Tibial nerve (tissue), 4 donors: ENCODE results near the gene CT45A9. TPM values are rescaled to one million over a fixed set of nuclear protein-coding genes. Genes with fewer than 3 reads are reported as not detected.
"Not testable (repeated sequence)": the region's sequence is repeated elsewhere in the genome, so short reads cannot be mapped to it uniquely, and the experiment has no call there.

Source experiments
- DNase-seq, 2 donors: peaks; one replicate each; pipeline ENCODE4 v3.0.0-alpha.2; 2019; ENCODE audit warnings: low spot score in 2 of 2
- H3K27ac ChIP-seq, 4 donors: fragments of 200-600 bp; sonication (generic) in 3 of 4; one replicate each; pipeline ENCODE4 v1.5.1; 2017 to 2019; ENCODE audit warnings: mild to moderate bottlenecking in 1 of 4
- H3K27me3 ChIP-seq, 2 donors: fragments of 200-600 bp; sonication (generic) in 1 of 2; one replicate each; pipeline versions ENCODE4 v1.5.1 to v1.6.0; 2017 to 2019
- H3K36me3 ChIP-seq, 3 donors: fragments of 200-600 bp; sonication (generic); one replicate each; pipeline ENCODE4 v1.5.1; 2018 to 2019
- H3K4me1 ChIP-seq, 4 donors: fragments of 200-600 bp; sonication (generic) in 3 of 4; one replicate each; pipeline ENCODE4 v1.5.1; 2017 to 2019
- H3K4me3 ChIP-seq, 4 donors: fragments of 200-600 bp; sonication (generic) in 3 of 4; one replicate each; pipeline ENCODE4 v1.5.1; 2017 to 2019; ENCODE audit warnings: mild to moderate bottlenecking in 1 of 4, moderate library complexity in 1 of 4
- H3K9me3 ChIP-seq, 4 donors: fragments of 200-600 bp; sonication (generic) in 3 of 4; one replicate each; pipeline ENCODE4 v1.5.1; 2017 to 2019
- CTCF ChIP-seq, 5 experiments: fragments of 200-600 bp in 3 of 5; fragments of 450-650 bp in 2 of 5; sonication (generic) in 3 of 5; IDR thresholded peaks; one replicate each; pipeline ENCODE4 v1.5.1; 2016 to 2019; ENCODE audit warnings: antibody characterized with exemption in 5 of 5, mild to moderate bottlenecking in 3 of 5, moderate library complexity in 2 of 5
- EP300 ChIP-seq, 2 donors: sonication (generic); formaldehyde crosslinking; IDR thresholded peaks; one replicate each; pipeline ENCODE4 v1.6.1; 2017; ENCODE audit warnings: antibody characterized with exemption in 2 of 2, mild to moderate bottlenecking in 1 of 2
- POLR2A ChIP-seq, 2 donors: fragments of 450-650 bp; IDR thresholded peaks; one replicate each; pipeline ENCODE4 v1.6.1; 2017; ENCODE audit warnings: antibody characterized with exemption in 2 of 2, mild to moderate bottlenecking in 2 of 2, moderate library complexity in 2 of 2
- WGBS, 2 donors: methylation state at CpG; one replicate each; pipeline ENCODE4 v1.1.5; 2018; 5-methylcytosine and 5-hydroxymethylcytosine counted together
- total RNA-seq, 4 donors: library from RNA; depleted of rRNA; stranded (reverse); fragments of >200 nt; gene quantifications; one replicate each; pipeline ENCODE4 v1.1.0, GENCODE V29; 2016

Gene CT45A9, protein sequence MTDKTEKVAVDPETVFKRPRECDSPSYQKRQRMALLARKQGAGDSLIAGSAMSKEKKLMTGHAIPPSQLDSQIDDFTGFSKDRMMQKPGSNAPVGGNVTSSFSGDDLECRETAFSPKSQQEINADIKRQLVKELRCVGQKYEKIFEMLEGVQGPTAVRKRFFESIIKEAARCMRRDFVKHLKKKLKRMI
- not detected for total RNA-seq

- not testable (repeated sequence) for H3K4me3 ChIP-seq, H3K27ac ChIP-seq, H3K36me3 ChIP-seq, DNase-seq, H3K4me1 ChIP-seq, H3K9me3 ChIP-seq, H3K27me3 ChIP-seq
- WGBS, 2 donors, result no CpG with 5 or more reads among the region's 17 CpGs
Measured at GRCh38 chrX:135871712-135872111, at the start of gene CT45A9. CT45A9 (minus strand) TSS chrX:135871812; CDS start chrX:135868061, 3,751 bp downstream.

DNA sequence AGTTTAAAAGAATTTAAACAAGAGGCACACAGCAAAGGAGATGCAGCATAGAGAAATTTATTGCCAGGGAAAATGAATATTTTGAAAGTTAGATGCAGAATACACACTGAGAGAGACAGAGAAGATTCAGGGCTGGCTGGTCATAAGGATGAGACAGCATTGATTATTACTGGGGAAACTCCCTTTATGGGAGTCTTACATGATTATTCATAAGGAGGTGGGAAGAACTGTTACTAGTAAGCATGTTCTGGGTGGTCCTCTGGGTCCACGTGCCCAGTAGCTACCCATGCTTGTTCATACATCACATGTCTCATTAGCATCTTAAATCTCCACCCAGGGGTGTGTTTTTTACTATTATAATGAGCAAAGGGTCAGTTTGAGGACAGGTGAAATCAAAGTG, 48.9 kb upstream of the CT45A9 start:
- H3K4me1 ChIP-seq, H3K4me3 ChIP-seq, H3K9me3 ChIP-seq, H3K36me3 ChIP-seq, DNase-seq, H3K27ac ChIP-seq: not testable (repeated sequence)
- peaks cover 0 to 23% of the 10 kb centered on the region in 2 donors for H3K27me3 ChIP-seq
- 41 to 56% methylated on average over 1 of the region's 1 CpG for WGBS, 2 donors

DNA sequence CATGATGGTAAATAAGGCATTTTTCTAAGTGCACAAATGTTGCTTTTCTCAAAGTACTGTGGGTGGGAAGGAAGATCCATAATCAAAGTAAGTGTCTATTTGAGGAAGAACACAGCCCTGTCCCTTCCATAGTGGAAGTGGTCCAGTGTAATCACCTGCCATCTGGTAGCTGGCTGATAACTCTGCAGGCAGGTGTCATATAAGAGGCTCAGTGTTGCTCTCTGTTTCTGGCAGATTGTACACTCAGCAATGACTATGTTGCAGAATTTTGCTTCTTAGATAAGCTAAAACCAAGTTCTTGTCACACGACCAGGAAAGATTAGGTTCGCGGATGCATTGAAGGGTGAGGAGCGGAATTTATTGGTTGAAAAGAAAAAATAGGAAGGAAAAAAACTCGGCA, 42.8 kb upstream of the CT45A9 start:
- no peak overlapping the region for H3K27ac ChIP-seq
- H3K27me3 ChIP-seq, result peaks cover 0 to 19% of the 10 kb centered on the region in 2 donors
- no peak overlapping the region for H3K4me3 ChIP-seq
- DNase-seq, result no peak
- no peaks in the 10 kb centered on the region for H3K9me3 ChIP-seq
- TF ChIP-seq POLR2A (IDR thresholded peaks at IDR 0.05) (no peak), CTCF (IDR thresholded peaks at IDR 0.05) (no peak), EP300 (IDR thresholded peaks at IDR 0.05) (no peak)
- WGBS, 2 donors, result 77 to 96% methylated on average over 5 of the region's 5 CpGs
- no peaks in the 10 kb centered on the region for H3K36me3 ChIP-seq
- H3K4me1 ChIP-seq, result no peaks in the 10 kb centered on the region

GRCh38 chrX:135910251-135910650, 38.6 kb upstream of the CT45A9 start:
- H3K27ac ChIP-seq, result no peak overlapping the region
- H3K9me3 ChIP-seq, result no peaks in the 10 kb centered on the region
- H3K36me3 ChIP-seq, result no peaks in the 10 kb centered on the region
- DNase-seq, result no peak
- TF ChIP-seq CTCF (IDR thresholded peaks at IDR 0.05), result no peak
- TF ChIP-seq EP300 (IDR thresholded peaks at IDR 0.05), result no peak
- no peak for TF ChIP-seq POLR2A (IDR thresholded peaks at IDR 0.05)
- H3K4me1 ChIP-seq, result no peaks in the 10 kb centered on the region
- H3K27me3 ChIP-seq, result peaks cover 0 to 4% of the 10 kb centered on the region in 2 donors
- H3K4me3 ChIP-seq, result no peak overlapping the region
- WGBS, 2 donors, result 77 to 88% methylated on average over 5 of the region's 5 CpGs

DNA sequence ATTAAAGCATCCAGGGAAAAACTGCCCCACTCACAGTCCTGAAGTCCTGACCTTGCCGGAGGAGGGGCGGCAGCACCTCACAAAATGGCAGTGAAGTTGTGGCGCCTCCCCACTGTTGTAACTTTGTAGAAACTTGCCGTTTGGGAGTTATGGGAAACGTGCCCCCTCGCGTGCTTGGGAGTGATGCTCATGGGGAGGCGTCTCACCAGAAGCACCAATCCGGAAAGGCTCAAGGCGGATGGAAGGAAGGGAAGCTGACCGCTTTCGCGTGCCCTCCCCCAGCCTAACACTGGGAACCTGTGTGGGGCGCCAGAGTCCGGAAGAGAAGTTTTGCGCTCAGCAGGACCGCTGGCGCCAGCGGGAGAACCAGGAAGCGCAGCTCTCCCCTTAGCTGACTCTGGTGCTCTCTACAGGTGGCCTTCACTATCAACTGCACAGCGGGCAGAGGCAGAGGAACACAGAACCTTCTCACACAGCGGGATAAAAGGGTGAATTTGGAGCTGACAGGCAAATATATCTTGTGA, 21.7 kb upstream of the CT45A9 start, which contains the start of the genes CT45A10 and SAGE1:
Gene CT45A10, minus strand, starts transcription at position 151 of the 524 bp plus-strand sequence. CDS start 8,100 bp downstream, outside the sequence.
Gene SAGE1, plus strand, starts transcription at position 423 of the 524 bp plus-strand sequence. CDS start 2,527 bp downstream, outside the sequence.
- WGBS, 2 donors, result 81 to 92% methylated on average over 22 of the region's 22 CpGs
- no peak for DNase-seq
- H3K36me3 ChIP-seq, result no peaks in the 10 kb centered on the region
- no peak for TF ChIP-seq EP300 (IDR thresholded peaks at IDR 0.05)
- TF ChIP-seq CTCF (IDR thresholded peaks at IDR 0.05), result no peak
- no peak for TF ChIP-seq POLR2A (IDR thresholded peaks at IDR 0.05)
- no peaks in the 10 kb centered on the region for H3K27me3 ChIP-seq
- H3K9me3 ChIP-seq, result no peaks in the 10 kb centered on the region
- no peak within 1 kb of the TSS for H3K4me3 ChIP-seq
- no peaks in the 10 kb centered on the region for H3K4me1 ChIP-seq
- no peak within 1 kb of the TSS for H3K27ac ChIP-seq

GRCh38 chrX:135892781-135893180, 21.2 kb upstream of the CT45A9 start:
- no peaks in the 10 kb centered on the region for H3K9me3 ChIP-seq
- no peak for DNase-seq
- 80 to 88% methylated on average over 4 to 10 of the region's 11 CpGs for WGBS, 2 donors
- no peak overlapping the region for H3K4me3 ChIP-seq
- TF ChIP-seq POLR2A (IDR thresholded peaks at IDR 0.05) (no peak), EP300 (IDR thresholded peaks at IDR 0.05) (no peak), CTCF (IDR thresholded peaks at IDR 0.05) (no peak)
- no peaks in the 10 kb centered on the region for H3K36me3 ChIP-seq
- no peaks in the 10 kb centered on the region for H3K4me1 ChIP-seq
- H3K27ac ChIP-seq, result no peak overlapping the region
- no peaks in the 10 kb centered on the region for H3K27me3 ChIP-seq
